ENCODE measurements around the gene DTWD2. TPM values are rescaled to one million over a fixed set of nuclear protein-coding genes. Genes with fewer than 3 reads are reported as not detected.
"Not testable (repeated sequence)": the region's sequence is repeated elsewhere in the genome, so short reads cannot be mapped to it uniquely, and the experiment has no call there.

Gene DTWD2
- polyA plus RNA-seq, 1 donor from 2014 or later, result 3.3 TPM

- Histone ChIP-seq H3K27ac (ENCODE audit: low read length) (no peak overlapping the region), H2AFZ (ENCODE audit: low read depth, low read length) (no peak overlapping the region), H3K4me2 (ENCODE audit: low read length) (no peak overlapping the region), H3K36me3 (ENCODE audit: insufficient read depth, low read length) (no peaks in the 10 kb centered on the region), H3K9ac (ENCODE audit: low read length) (no peak overlapping the region), H3F3A (ENCODE audit: insufficient read depth, low read length, poor library complexity, severe bottlenecking) (no peaks in the 10 kb centered on the region), H4K20me1 (ENCODE audit: insufficient read depth) (no peaks in the 10 kb centered on the region), H3K27me3 (ENCODE audit: insufficient read depth, low read depth, low read length) (no peaks in the 10 kb centered on the region), H3K9me3 (ENCODE audit: low read length) (no peaks in the 10 kb centered on the region), H3K79me2 (replicated peaks; ENCODE audit: insufficient read depth, low read length) (no peaks in the 10 kb centered on the region), H3K4me3 (ENCODE audit: low read length) (no peak overlapping the region), H3K9me2 (ENCODE audit: insufficient read depth, low read length) (no peaks in the 10 kb centered on the region)
- TF ChIP-seq TAF1 (IDR thresholded peaks at IDR 0.05; ENCODE audit: low read depth) (no peak), POLR2AphosphoS5 (IDR thresholded peaks at IDR 0.05) (no peak), CTCF (IDR thresholded peaks at IDR 0.05; ENCODE audit: poor library complexity, severe bottlenecking) (no peak), SMC3 (conservative IDR thresholded peaks at IDR 0.05; ENCODE audit: poor library complexity) (no peak), RAD21 (conservative IDR thresholded peaks at IDR 0.05) (no peak), EZH2 (IDR thresholded peaks at IDR 0.05; ENCODE audit: borderline replicate concordance, insufficient read depth, low read length, poor library complexity, severe bottlenecking) (no peak), EP300 (conservative IDR thresholded peaks at IDR 0.05; ENCODE audit: poor library complexity, severe bottlenecking) (no peak), REST (IDR thresholded peaks at IDR 0.05; ENCODE audit: borderline replicate concordance) (no peak)
Observed at GRCh38 chr5:118854819-118855218, 133.5 kb downstream of the DTWD2 start.

GRCh38 chr5:118851785-118852184 is 136.6 kb downstream of the DTWD2 start:
- H3K27ac ChIP-seq (ENCODE audit: low read length); H3K9me2 ChIP-seq (ENCODE audit: insufficient read depth, low read length); H3F3A ChIP-seq (ENCODE audit: insufficient read depth, low read length, poor library complexity, severe bottlenecking); H3K9ac ChIP-seq (ENCODE audit: low read length); H3K79me2 ChIP-seq (replicated peaks; ENCODE audit: insufficient read depth, low read length); H3K27me3 ChIP-seq (ENCODE audit: insufficient read depth, low read depth, low read length); H3K36me3 ChIP-seq (ENCODE audit: insufficient read depth, low read length); H3K9me3 ChIP-seq (ENCODE audit: low read length); H4K20me1 ChIP-seq (ENCODE audit: insufficient read depth); H3K4me2 ChIP-seq (ENCODE audit: low read length); H3K4me3 ChIP-seq (ENCODE audit: low read length); H2AFZ ChIP-seq (ENCODE audit: low read depth, low read length): not testable (repeated sequence)

- H3K79me2 ChIP-seq (replicated peaks; ENCODE audit: insufficient read depth, low read length); H3K9ac ChIP-seq (ENCODE audit: low read length); H3F3A ChIP-seq (ENCODE audit: insufficient read depth, low read length, poor library complexity, severe bottlenecking); H3K27me3 ChIP-seq (ENCODE audit: insufficient read depth, low read depth, low read length); H3K9me3 ChIP-seq (ENCODE audit: low read length); H3K4me3 ChIP-seq (ENCODE audit: low read length); H3K4me2 ChIP-seq (ENCODE audit: low read length); H3K36me3 ChIP-seq (ENCODE audit: insufficient read depth, low read length); H3K27ac ChIP-seq (ENCODE audit: low read length); H2AFZ ChIP-seq (ENCODE audit: low read depth, low read length); H4K20me1 ChIP-seq (ENCODE audit: insufficient read depth); H3K9me2 ChIP-seq (ENCODE audit: insufficient read depth, low read length): not testable (repeated sequence)
Observed at GRCh38 chr5:118849507-118849906, 138.8 kb downstream of the DTWD2 start.

All from neural cell (in vitro differentiated cells).